Head of caudate nucleus (tissue), 42 donors: ENCODE measurements around the gene POU2F3.

Experiments used
- DNase-seq, 42 donors: peaks; one replicate each; pipeline versions ENCODE4 v3.0.0 to v3.0.0-alpha.2; 2020 to 2021; ENCODE audit warnings: mixed read lengths in 7 of 42
- intact Hi-C: fragments of 100-400 bp; cut with DNase I; formaldehyde crosslinking; loops from one replicate; pipeline ENCODE4 v1.15.0; 2022

The POU2F3 gene

DNA sequence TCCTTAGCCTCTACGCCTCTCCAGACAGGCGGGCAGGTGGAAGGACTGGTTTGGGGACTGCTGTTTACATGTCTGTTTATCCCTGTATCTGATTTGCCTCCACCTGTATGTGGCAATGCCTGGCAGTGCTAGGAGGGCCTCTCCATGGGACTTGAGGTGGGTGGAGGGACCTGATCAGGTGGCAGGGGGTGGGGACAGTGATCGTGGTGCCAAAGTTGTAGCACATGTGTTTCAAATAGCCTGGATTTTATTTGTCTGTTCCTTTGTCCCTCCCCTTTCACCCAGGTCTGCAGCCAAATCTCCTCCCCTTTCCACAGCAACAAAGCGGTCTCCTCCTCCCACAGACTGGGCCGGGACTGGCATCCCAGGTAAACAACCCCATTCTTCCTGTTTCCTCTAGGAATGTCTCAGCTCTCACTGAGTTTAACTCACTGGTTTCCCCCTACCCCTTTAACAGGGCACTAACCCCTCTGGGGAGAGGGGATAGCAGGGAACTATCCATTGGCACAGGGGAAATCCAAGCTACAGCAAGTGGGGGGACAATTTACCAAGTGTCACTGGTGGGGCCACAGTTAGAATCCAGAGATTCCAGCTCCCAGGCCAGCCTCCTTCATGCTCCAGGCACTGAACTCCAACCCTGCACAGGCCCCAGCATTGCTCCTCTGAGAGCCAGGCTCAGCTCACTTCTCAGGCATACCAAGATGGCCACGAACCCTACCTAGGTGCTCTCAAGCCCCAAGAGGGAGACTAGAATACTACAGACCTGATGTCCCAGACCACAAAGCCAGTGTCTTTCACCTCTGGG is 62.3 kb downstream of the POU2F3 start:
- intact Hi-C loops: loop anchor here (2.0 to 5.0 kb wide), 2 partner anchors 65 to 127 kb away; no protein-coding TSS in a partner anchor
- DNase-seq: no peak

DNA sequence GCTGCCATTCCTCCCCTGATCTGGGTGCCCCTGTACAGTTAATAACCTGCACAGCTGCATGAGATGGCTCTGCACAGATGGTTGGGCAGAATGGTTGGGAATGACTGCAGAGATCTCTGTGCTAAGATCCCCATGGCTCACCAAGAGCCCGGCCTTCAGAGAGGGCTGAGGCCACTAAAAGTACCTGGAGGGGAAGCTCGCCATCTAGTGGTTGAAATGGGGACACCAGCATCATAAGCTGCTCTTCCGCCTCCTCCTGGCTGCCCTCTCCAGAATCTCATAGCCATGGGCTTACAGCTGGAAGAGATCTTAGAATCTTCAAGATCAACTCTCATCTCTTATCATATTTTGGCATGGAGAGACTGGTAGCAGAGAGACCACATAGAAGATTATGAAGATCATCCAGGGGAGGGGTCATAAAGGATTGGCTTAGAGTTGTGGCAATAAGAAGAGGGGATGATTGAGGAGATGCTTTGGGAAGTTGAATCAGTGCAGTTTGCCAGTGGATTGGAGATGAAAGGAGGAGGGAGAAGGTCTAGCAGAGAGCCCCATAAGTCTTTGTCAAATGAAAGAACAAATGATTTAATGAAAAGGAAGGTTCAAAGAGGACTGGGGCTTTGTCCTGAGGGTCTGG is 63.2 kb downstream of the POU2F3 start:
- intact Hi-C loops: loop anchor here (2.0 to 5.0 kb wide), 2 partner anchors 66 to 128 kb away; no protein-coding TSS in a partner anchor
- peak in 40 of 42 donors; percentile 14 to 89 (median 61) for DNase-seq

DNA sequence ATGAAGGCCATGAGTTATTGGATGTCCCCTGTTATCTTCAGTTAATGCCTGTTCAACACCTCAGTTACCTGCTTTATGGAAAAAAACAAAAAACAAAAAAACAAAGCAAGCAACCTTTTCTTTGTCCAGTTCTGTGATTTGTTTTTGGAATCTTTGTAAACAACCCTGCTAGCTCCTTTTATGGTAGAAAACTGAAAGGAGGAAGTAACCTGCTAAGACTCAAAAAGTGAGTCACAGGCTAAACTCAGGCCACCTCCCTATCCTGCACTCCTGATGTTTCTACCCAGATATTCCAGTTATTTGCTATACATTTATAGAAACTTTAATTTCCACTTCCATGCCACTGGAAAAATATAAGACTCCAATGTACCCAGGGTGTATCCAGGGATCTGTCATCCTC is 64.6 kb downstream of the POU2F3 start:
- no peak for DNase-seq
- intact Hi-C loops: loop anchor here (5.0 kb wide), 1 partner anchor 67 kb away; no protein-coding TSS in a partner anchor

- intact Hi-C loops: no loop called here
- DNase-seq: no peak
Observed at GRCh38 chr11:120305286-120305685, 65.3 kb downstream of the POU2F3 start.

DNA sequence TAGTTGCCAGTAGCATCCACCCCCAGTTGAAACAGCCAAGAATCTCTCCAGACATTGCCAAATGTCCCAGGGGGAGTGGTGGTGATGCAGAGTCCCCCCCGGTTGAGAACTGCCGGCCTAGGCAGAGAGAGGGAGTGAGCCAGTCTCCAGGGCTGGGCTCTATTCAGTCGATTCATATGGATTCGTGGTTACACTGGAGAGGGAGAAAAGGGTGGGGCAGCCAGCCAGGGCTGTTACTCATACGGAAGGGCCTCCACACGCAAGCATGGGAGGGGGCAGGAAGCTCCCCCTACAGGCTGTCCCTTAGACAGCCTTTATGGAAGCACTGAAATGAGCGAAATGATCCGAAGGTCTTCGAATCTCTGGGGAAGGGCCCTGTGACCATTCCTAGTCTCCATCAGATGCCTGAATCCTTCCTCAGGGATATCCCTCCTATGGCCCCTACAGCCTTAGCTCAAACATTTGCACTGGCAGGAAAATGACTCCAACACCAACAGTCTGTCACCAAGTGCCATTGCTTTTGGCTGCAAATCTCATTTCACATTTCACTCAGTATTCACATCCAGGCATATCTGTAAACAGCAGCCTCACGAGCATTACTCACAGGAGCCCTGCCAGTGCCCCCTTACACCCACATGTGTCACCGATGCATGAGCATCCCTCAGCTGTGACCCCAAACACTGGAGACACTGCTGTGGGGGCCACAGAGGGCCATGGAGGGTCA is 66.7 kb downstream of the POU2F3 start:
- intact Hi-C loops: no loop called here
- peak in 1 of 42 donors; percentile 46 for DNase-seq

DNA sequence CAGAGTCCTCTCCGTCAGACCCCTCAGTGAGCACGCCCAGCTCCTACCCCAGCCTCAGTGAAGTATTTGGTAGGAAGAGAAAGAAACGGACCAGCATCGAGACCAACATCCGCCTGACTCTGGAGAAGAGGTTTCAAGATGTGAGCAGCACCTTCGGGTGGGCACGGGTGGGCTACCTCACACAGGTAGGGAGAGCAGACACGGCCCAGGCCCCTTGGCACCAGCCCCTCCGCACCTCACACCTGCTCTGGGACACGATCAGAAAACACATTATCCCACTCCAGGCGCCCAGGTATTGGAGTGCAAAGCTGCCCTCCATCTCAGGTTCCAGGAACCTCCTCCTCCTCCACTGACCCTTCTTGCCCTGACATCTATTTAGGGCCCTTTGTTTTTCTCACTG is 67.5 kb downstream of the POU2F3 start:
- DNase-seq: no peak
- intact Hi-C loops: no loop called here

GRCh38 chr11:120308081-120308480 is 68.1 kb downstream of the POU2F3 start:
- intact Hi-C loops: no loop called here
- DNase-seq: no peak

DNA sequence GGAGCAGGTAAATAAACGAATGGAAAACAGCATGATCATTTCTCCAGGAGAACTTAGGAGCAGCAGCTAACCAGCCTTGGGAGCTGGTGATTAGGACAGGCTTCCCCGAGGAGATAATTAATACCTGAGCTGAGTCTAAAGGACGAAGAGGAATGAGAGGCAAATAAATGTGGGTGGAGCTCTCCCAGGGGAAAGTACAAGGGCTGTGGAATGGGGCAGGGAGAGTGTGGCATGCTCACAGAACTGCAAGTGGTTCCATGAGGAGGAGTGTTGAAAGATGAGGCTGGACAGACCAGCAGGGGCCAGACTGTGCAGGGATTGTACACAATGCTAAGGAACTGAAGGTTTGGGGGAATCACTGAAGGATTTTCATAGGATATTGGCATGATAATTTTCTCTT is 70.9 kb downstream of the POU2F3 start:
- intact Hi-C loops: no loop called here
- DNase-seq: no peak

- no peak for DNase-seq
- intact Hi-C loops: no loop called here
Observed at GRCh38 chr11:120314861-120315260, 74.9 kb downstream of the POU2F3 start.

DNA sequence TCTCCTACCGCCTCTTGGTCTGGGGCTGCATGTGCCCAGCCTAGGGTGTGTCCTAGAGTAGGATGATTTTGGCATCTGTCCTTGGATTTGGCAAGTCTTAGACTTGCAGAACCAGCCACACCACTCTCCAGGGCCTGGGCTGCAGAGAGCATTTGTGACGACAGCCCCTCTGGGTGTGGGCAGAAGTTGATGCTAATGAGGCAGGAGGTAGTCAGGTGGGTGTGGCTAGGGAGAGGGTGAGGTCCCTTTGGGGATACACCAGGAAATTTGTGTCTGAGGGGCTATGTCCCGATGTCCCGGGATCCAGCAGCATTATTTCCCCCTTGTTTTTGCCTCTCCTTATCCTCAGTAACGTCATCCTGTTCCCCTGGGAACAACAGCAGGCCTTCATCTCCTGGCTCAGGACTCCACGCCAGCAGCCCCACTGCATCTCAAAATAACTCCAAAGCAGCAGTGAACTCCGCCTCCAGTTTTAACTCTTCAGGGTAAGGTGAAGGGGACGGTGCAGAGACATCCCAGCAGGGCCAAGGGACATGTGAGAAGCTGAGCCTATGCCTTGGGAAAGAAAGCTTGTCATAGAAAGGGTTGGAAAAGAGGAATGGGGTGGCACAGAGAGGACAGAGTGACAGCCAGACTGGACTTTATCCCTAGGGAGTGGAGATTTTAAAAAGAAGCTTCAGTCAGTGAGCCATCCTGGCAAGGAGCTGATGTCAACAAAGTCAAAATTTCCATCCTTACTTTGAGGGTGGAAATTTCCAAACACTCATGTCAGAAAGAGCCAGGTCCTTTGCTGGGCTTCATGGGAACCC is 77.1 kb downstream of the POU2F3 start:
- intact Hi-C loops: no loop called here
- peak in 1 of 42 donors; percentile 10 for DNase-seq

DNA sequence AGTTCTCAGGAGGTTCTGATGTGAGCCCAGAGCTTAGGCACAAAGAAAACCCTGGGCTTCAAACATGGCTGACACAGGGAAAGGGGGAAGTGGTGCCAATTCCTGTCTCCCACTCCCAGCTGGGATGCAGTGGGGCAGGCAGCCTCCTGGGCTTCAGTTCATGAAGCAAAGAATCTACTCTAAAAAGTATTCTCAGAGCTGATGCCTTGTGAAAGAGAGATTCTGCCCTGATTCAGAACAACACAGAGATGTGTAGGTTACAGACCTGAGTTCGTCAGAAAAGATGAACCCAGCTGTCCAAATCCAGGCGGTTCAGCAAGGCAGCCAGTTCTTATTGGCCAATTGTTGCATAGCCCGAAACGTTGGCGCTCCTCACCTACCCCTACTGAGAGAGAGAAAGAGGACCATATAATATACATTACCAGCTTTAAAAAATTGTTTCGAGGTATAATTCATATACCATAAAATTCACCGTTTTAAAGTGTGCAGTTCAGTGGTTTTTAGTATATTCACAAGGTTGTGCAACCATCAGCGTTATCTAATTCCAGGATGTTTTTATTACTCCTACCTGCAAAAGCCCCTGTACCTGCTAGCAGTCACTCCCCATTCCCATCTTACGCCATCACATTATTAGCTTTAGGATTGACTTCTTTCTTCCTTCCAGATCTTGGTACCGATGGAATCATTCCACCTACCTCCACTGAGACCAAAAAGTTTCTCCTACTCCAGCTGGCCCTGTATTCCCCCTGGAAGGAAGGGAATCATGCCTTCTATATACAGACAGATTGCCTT is 77.9 kb downstream of the POU2F3 start:
- intact Hi-C loops: no loop called here
- DNase-seq: no peak

GRCh38 chr11:120318906-120319305 is 79.0 kb downstream of the POU2F3 start:
- intact Hi-C loops: no loop called here
- peak in 1 of 42 donors; percentile 3 for DNase-seq

DNA sequence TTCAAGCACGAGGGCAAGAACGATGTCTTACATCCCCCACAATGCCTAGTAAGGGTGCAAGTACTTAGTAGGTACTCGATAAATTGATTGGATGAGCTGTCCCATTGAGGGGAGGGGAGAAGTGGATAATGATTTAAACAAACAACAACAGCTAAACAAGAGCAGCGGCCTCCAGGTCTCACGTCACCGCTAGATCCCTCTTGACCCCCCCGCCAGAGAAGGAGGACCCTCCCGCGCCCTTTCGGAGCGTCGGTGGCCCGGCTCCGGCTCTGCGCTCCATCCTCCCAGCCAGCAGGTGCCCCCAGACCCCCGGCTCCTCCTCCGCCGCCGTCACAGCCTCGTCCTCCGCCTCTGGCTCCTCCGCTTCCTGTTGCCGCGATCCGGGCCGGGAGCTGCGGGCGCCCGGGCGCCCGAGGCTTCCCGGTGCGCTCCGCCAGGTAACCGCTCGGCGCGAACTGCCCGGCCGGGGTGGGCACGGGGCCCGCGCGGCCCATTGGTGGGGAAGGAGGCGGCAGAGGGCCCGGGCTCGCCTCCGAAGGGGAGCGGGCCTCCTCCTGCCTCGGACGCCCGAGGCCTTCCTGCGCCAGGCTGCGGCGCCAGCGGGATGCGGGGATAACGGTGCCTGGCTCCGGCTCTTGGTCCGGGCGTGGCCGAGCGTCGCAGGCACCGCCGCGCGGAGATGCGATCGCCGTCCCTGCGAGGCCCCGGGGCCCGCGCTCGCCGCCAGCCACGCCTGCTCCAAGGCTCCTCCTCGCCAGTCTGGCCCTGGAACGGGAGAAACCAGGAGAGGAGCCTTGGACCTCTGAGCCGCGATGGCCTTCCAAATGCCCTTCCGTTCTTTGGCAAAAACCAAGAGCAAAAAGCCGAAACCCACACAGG is 85.2 kb downstream of the POU2F3 start, which contains the start of gene TLCD5:
TLCD5 (plus strand) TSS at position 368 of the 879 bp plus-strand sequence. CDS start 2,143 bp downstream, outside the sequence.
- intact Hi-C loops: no loop called here

DNA sequence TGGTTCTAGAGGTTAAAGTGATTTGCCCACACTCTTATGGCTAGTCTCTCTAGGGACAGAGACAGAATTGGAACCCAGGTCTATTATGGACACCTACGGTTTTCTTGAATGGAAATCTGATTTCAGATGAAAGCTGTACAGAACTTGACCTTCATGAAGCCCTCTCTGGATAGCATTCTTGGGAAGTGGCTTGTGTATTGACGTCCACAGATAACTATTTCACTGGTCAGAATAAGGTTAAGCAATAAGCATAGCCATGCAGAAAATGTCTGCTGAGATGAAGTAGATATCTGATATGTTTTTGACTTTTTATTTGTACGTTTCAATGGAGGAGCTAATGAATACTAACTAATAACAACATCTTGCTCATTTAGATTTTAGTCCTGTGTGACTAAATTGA is 86.3 kb downstream of the POU2F3 start:
- no peak for DNase-seq
- intact Hi-C loops: no loop called here

More for the DNA sequence above, 85.2 kb downstream of the POU2F3 start, which contains the start of gene TLCD5:
- DNase-seq: peak in 41 of 42 donors; percentile 31 to 86 (median 75)

DNA sequence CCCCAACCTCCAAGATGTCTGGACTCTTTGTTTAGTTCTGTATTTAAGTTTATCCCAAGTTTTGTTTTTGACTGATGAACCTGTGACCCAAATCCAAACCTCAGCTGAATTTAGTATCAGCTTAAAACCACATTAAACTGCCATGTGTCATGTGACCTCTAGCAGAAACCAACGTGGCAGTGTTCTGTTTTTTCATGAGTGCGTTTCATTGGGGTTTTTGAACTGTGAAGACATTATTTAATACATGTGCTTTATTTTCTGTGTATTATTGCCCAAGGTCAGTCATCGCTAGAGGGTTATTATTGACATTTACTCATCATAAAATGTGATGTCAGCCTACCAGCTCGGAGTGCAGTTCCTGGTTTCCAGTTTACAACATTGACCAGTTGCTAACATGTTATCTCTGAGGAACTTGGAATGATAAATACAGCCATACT is 86.9 kb downstream of the POU2F3 start:
- DNase-seq: no peak
- intact Hi-C loops: no loop called here

DNA sequence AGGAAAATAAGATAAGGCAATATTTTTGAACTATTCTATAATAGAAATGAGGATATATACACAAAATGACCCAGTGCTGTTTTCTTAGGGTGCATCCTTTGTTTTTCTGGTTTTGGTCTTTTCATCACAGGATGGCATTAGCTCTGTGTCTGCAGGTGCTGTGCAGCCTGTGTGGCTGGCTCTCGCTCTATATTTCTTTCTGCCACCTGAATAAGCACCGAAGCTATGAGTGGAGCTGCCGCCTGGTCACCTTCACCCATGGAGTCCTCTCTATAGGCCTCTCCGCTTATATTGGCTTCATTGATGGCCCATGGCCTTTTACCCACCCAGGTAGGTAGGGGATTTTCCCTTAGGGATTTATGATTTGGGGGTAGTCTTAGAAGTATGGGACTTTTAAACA is 87.4 kb downstream of the POU2F3 start:
- DNase-seq: no peak
- intact Hi-C loops: no loop called here

DNA sequence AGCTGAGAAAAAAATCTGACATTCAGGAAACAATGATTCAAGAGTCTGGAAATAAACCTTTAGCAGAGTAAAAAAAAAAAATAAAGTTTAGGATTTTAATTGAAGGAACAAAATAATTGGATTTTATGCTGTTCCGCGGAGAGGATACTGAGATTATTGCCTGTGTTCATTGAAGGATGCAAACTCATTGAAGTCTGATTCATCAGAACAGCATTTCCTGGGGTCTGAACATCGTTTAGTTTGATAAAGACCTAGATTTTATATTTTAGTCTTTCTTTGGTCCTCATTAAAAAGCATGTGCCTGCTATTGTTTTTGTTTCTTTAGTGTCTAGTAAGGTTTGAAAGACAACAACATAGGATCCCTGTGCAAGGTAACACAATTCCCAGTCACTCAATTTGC is 89.6 kb downstream of the POU2F3 start:
- intact Hi-C loops: no loop called here
- DNase-seq: no peak
